H9 (cell line): ENCODE results near the gene ETV7. TPM values are rescaled to one million over a fixed set of nuclear protein-coding genes. Genes with fewer than 3 reads are reported as not detected.

Experiments used
- DNase-seq: peaks from one replicate; pipeline ENCODE4 v3.0.0-alpha.2; 2017
- H2AFZ ChIP-seq: one replicate; pipeline ENCODE4 v1.6.1; 2013; ENCODE audit warnings: mild to moderate bottlenecking, low read length, control low read depth, moderate library complexity
- H2AK5ac ChIP-seq: 2 replicates; pipeline ENCODE4 v1.6.1; 2013; ENCODE audit warnings: low read length, control low read depth, mixed read lengths; ENCODE audit not compliant: insufficient read length
- H2BK120ac ChIP-seq: one replicate; pipeline ENCODE4 v1.6.1; 2013; ENCODE audit warnings: low read depth, mild to moderate bottlenecking, low read length, control low read depth, inconsistent platforms; ENCODE audit not compliant: poor library complexity, severe bottlenecking
- H2BK12ac ChIP-seq: 2 replicates; pipeline ENCODE4 v1.6.1; 2013; ENCODE audit warnings: low read length, control low read depth, mixed read lengths, low read depth; ENCODE audit not compliant: insufficient read length
- H2BK15ac ChIP-seq: 2 replicates; pipeline ENCODE4 v1.6.1; 2013; ENCODE audit warnings: low read depth, low read length, control low read depth
- H2BK20ac ChIP-seq: one replicate; pipeline ENCODE4 v1.6.1; 2013; ENCODE audit warnings: low read depth, mild to moderate bottlenecking, low read length, control low read depth, inconsistent platforms; ENCODE audit not compliant: poor library complexity, severe bottlenecking
- H2BK5ac ChIP-seq: 2 replicates; pipeline ENCODE4 v1.6.1; 2013; ENCODE audit warnings: low read length, control low read depth, mixed read lengths; ENCODE audit not compliant: insufficient read length
- H3K14ac ChIP-seq: 2 replicates; pipeline ENCODE4 v1.6.1; 2013; ENCODE audit warnings: low read length, control low read depth; ENCODE audit not compliant: insufficient read depth
- H3K18ac ChIP-seq: 2 replicates; pipeline ENCODE4 v1.6.1; 2013; ENCODE audit warnings: low read depth, mild to moderate bottlenecking, mixed read lengths, low read length, control low read depth; ENCODE audit not compliant: insufficient read length
- H3K23ac ChIP-seq: 2 replicates; pipeline ENCODE4 v1.6.1; 2013; ENCODE audit warnings: low read length, control low read depth, mixed read lengths, low read depth; ENCODE audit not compliant: insufficient read length
- H3K23me2 ChIP-seq: 2 replicates; pipeline ENCODE4 v1.6.1; 2013; ENCODE audit warnings: low read depth, mild to moderate bottlenecking, mixed read lengths, low read length, control low read depth; ENCODE audit not compliant: insufficient read length, poor library complexity, severe bottlenecking
- H3K27ac ChIP-seq: 2 replicates; pipeline ENCODE4 v1.5.1; 2013; ENCODE audit warnings: low read length, control low read depth, mixed read lengths, low read depth; ENCODE audit not compliant: insufficient read length
- H3K27me3 ChIP-seq: 2 replicates; pipeline ENCODE4 v1.6.1; 2013; ENCODE audit warnings: low read length, control low read depth, inconsistent platforms; ENCODE audit not compliant: insufficient read depth
- H3K4ac ChIP-seq: 2 replicates; pipeline ENCODE4 v1.6.1; 2013; ENCODE audit warnings: low read depth, mild to moderate bottlenecking, control low read depth, inconsistent platforms, low read length, moderate library complexity
- H3K4me1 ChIP-seq: 2 replicates; pipeline ENCODE4 v1.6.1; 2013; ENCODE audit warnings: low read length, control low read depth, inconsistent platforms; ENCODE audit not compliant: insufficient read depth
- H3K4me2 ChIP-seq: 2 replicates; pipeline ENCODE4 v1.6.1; 2013; ENCODE audit warnings: low read length, control low read depth, mixed read lengths; ENCODE audit not compliant: insufficient read length, insufficient read depth
- H3K56ac ChIP-seq: 2 replicates; pipeline ENCODE4 v1.6.1; 2013; ENCODE audit warnings: low read depth, mild to moderate bottlenecking, mixed read lengths, low read length, control low read depth; ENCODE audit not compliant: insufficient read length
- H3K79me1 ChIP-seq: 2 replicates; pipeline ENCODE4 v1.6.1; 2013; ENCODE audit warnings: low read depth, mild to moderate bottlenecking, moderate library complexity, low read length, control low read depth, inconsistent platforms; ENCODE audit not compliant: insufficient read depth, poor library complexity, severe bottlenecking
- H3K79me2 ChIP-seq: 2 replicates; pipeline ENCODE4 v1.6.1; 2013; ENCODE audit warnings: low read length, control low read depth, inconsistent platforms; ENCODE audit not compliant: insufficient read depth
- H3K9ac ChIP-seq: 2 replicates; pipeline ENCODE4 v1.6.1; 2013; ENCODE audit warnings: low read length, control low read depth, mixed read lengths; ENCODE audit not compliant: insufficient read length; ENCODE audit errors: extremely low read depth
- H3K9me3 ChIP-seq: one replicate; pipeline ENCODE4 v1.6.1; 2013; ENCODE audit warnings: low read depth, low read length, inconsistent platforms; ENCODE audit not compliant: control insufficient read depth
- H3T11ph ChIP-seq: one replicate; pipeline ENCODE4 v1.6.1; 2013; ENCODE audit warnings: mild to moderate bottlenecking, low read length, control low read depth, inconsistent platforms
- H4K20me1 ChIP-seq: one replicate; pipeline ENCODE4 v1.6.1; 2013; ENCODE audit not compliant: control insufficient read depth, insufficient read length, insufficient read depth
- H4K5ac ChIP-seq: 2 replicates; pipeline ENCODE4 v1.6.1; 2013; ENCODE audit warnings: low read depth, mild to moderate bottlenecking, mixed read lengths, low read length, control low read depth; ENCODE audit not compliant: insufficient read length
- H4K8ac ChIP-seq: replicated peaks from 2 replicates; pipeline ENCODE4 v1.6.1; 2013; ENCODE audit warnings: low read length, control low read depth, mixed read lengths, low read depth; ENCODE audit not compliant: insufficient read length
- H4K91ac ChIP-seq: 2 replicates; pipeline ENCODE4 v1.6.1; 2013; ENCODE audit warnings: low read depth, mild to moderate bottlenecking, moderate library complexity, mixed read lengths, low read length, control low read depth; ENCODE audit not compliant: insufficient read length
- H3K27ac Mint-ChIP-seq, 3 experiments: 2 replicates in 2 of 3; 3 replicates in 1 of 3; pipeline ENCODE4 v1.8.0; 2020 to 2021; ENCODE audit warnings: mixed read lengths in 3 of 3, mild to moderate bottlenecking in 1 of 3, moderate library complexity in 1 of 3
- H3K27me3 Mint-ChIP-seq: 2 replicates; pipeline ENCODE4 v1.8.0; 2021; ENCODE audit warnings: low read depth, mild to moderate bottlenecking, moderate library complexity, mixed read lengths
- H3K36me3 Mint-ChIP-seq, 3 experiments: 2 replicates in 2 of 3; 3 replicates in 1 of 3; pipeline ENCODE4 v1.8.0; 2020 to 2021; ENCODE audit warnings: low read depth in 3 of 3, mixed read lengths in 3 of 3; ENCODE audit not compliant: insufficient read depth in 1 of 3
- H3K4me1 Mint-ChIP-seq, 2 experiments: 2 replicates each; pipeline ENCODE4 v1.8.0; 2020; ENCODE audit warnings: mixed read lengths in 2 of 2
- H3K4me3 Mint-ChIP-seq, 2 experiments: 2 replicates in 1 of 2; 3 replicates in 1 of 2; pipeline ENCODE4 v1.8.0; 2020 to 2021; ENCODE audit warnings: mild to moderate bottlenecking in 2 of 2, mixed read lengths in 2 of 2, moderate library complexity in 1 of 2
- H3K9me3 Mint-ChIP-seq, 2 experiments: 2 replicates in 1 of 2; 3 replicates in 1 of 2; pipeline ENCODE4 v1.8.0; 2020; ENCODE audit warnings: mild to moderate bottlenecking in 2 of 2, mixed read lengths in 2 of 2, moderate library complexity in 1 of 2
- CTCF ChIP-seq: fragments of 200-600 bp; sonication (generic); conservative IDR thresholded peaks from 3 replicates; pipeline ENCODE4 v1.8.0; 2021; ENCODE audit warnings: antibody characterized with exemption, mild to moderate bottlenecking
- WGBS: extraction: QIAGEN DNeasy Blood & Tissue Kit; methylation state at CpG from one replicate; pipeline ENCODE4 v1.1.7; 2013; ENCODE audit warnings: missing lambda C conversion rate, low lambda C conversion rate, mixed read lengths; ENCODE audit not compliant: insufficient read length; ENCODE audit errors: extremely low coverage; 5-methylcytosine and 5-hydroxymethylcytosine counted together
- total RNA-seq: library from RNA; stranded (reverse); gene quantifications from 2 replicates; pipeline ENCODE4 v1.2.1, GENCODE V29; 2021

Gene ETV7
- total RNA-seq, 1 experiment from 2014 or later: 0.92 TPM

GRCh38 chr6:36414481-36414880, 27.0 kb upstream of the ETV7 start:
- Histone ChIP-seq H3K18ac (no peak overlapping the region), H3K9me3 (no peaks in the 10 kb centered on the region), H3K4ac (no peak overlapping the region), H4K91ac (no peak overlapping the region), H3K14ac (no peak overlapping the region), H2BK12ac (no peak overlapping the region), H3K79me1 (no peaks in the 10 kb centered on the region), H3K27me3 (no peaks in the 10 kb centered on the region), H3K23me2 (no peaks in the 10 kb centered on the region), H3K4me1 (no peaks in the 10 kb centered on the region), H3K27ac (no peak overlapping the region), H4K8ac (no peak overlapping the region), H3K9ac (no peak overlapping the region), H3K56ac (no peak overlapping the region), H2AFZ (no peak overlapping the region), H3K4me2 (no peak overlapping the region), H4K20me1 (no peaks in the 10 kb centered on the region), H3T11ph (no peak overlapping the region), H3K79me2 (no peaks in the 10 kb centered on the region), H2BK120ac (no peak overlapping the region), H2BK15ac (no peak overlapping the region), H2BK20ac (no peak overlapping the region), H3K23ac (no peak overlapping the region), H2AK5ac (no peak overlapping the region), H2BK5ac (no peak overlapping the region), H4K5ac (no peak overlapping the region)
- DNase-seq: no peak
- Mint-ChIP-seq H3K9me3 (peaks cover 8 to 9% of the 10 kb centered on the region in 2 experiments), H3K27me3 (no peaks in the 10 kb centered on the region; the same call in none of the 2 replicates), H3K36me3 (peaks cover 0 to 5% (median 0%) of the 10 kb centered on the region in 3 experiments; a peak in 3 of 7 replicates), H3K4me3 (no peak overlapping the region), H3K27ac (no peak overlapping the region), H3K4me1 (no peaks in the 10 kb centered on the region)
- WGBS: no CpG with 5 or more reads among the region's 1 CpG
- no peak for TF ChIP-seq CTCF
